Measurements from ENCODE around the gene GIGYF2. TPM values are rescaled to one million over a fixed set of nuclear protein-coding genes. Genes with fewer than 3 reads are reported as not detected.

The GIGYF2 gene
- total and polyA plus RNA-seq, 2 of the 13 experiments (the other 11 are each of a cell fraction or from before 2014, with no cell fraction given): 44.9 to 73.5 TPM

DNA sequence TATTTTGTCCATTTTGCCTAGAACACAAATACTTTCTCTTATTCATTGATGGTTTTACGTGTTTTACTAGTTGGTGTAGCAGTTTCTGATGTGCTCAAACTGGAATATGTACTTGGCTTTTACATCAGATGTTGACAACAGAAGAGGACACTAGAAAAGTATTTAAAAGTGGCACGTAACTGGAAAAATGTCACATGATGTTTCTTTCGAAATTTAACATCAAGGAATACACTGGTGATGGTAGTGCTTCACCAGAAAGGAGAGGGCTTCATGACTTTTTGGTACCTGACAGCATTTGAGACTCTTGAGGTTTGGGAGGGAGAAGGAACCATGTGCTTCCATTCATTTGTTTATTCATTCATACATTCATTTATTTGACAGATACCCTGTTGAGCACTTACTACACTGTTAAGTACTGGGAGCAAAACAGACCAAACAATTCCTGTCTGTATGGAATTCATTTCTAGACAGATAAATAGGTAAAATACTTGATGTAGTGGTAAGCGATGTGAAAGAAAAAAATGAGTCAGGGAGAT, 1.5 kb downstream of the GIGYF2 start:
- peaks cover 2 to 7% of the 10 kb centered on the region in 2 experiments; a peak in 4 of 5 replicates for H3K36me3 ChIP-seq (replicated peaks in 1 of 2; ENCODE audit: control insufficient read depth in 1 of 2, insufficient read depth in 2 of 2, low read length in 2 of 2)
- H3K4me2 ChIP-seq (ENCODE audit: low read depth, low read length): peak overlapping the region; percentile 91
- no peak for FAIRE-seq
- peaks cover 19% of the 10 kb centered on the region for H4K20me1 ChIP-seq (ENCODE audit: insufficient read depth, low read length)
- peaks cover 63% of the 10 kb centered on the region for H3K79me2 ChIP-seq (ENCODE audit: insufficient read depth, low read length)
- TF ChIP-seq CREB1 (IDR thresholded peaks at IDR 0.05) (no peak), CREB1 (CRISPR knock-in tag; IDR thresholded peaks at IDR 0.05) (0 out of 2 replicates have a peak, but pooled peaks have one; percentile 19), HNF4G (IDR thresholded peaks at IDR 0.05; ENCODE audit: borderline replicate concordance, low read depth, low read length) (no peak), HNF4G (CRISPR knock-in tag; IDR thresholded peaks at IDR 0.05; ENCODE audit: borderline replicate concordance, low read depth) (no peak), SAP130 (CRISPR knock-in tag; IDR thresholded peaks at IDR 0.05; ENCODE audit: low read depth) (peak; percentile 29; the same call in 1 of the 2 replicates)
- 32% methylated on average over 4 of the region's 4 CpGs for WGBS (ENCODE audit: low lambda C conversion rate)
- intact Hi-C loops (cut with micrococcal nuclease; ENCODE audit: unreplicated experiment) (no loop called here), in situ Hi-C loops (cut with HindIII; ENCODE audit: extremely low pct_ligation_motif_present, low pct_unique_long_range_greater_than_20kb) (no loop called here)
- peaks cover 54% of the 10 kb centered on the region for H3K4me1 ChIP-seq (ENCODE audit: insufficient read depth, low read length)
- ChIA-PET POLR2A (interaction anchor here (1.3 kb wide), 1 partner anchor 148 kb away, joined by 4 read pairs; the partner anchor contains the start of genes EIF4E2 and TIGD1), CTCF (ENCODE audit: low intra/inter-chr PET ratio, low total read pairs) (no interaction called here)
- peak overlapping the region; percentile 98 for H3K9ac ChIP-seq (ENCODE audit: insufficient read depth, low read depth, low read length)
- no peak overlapping the region for H2AFZ ChIP-seq (ENCODE audit: low read length)
- H3K4me3 ChIP-seq (replicated peaks in 1 of 3; ENCODE audit: insufficient read depth in 1 of 3, low read depth in 2 of 3, low read length in 3 of 3): peak overlapping the region; percentile 92 to 97 (median 97); a peak in 5 of 6 replicates
- no peaks in the 10 kb centered on the region for H3K9me3 ChIP-seq (ENCODE audit: low read length)
- no peak for ATAC-seq
- H3K27ac ChIP-seq (ENCODE audit: extremely low read length, insufficient read depth, low read length): peak overlapping the region; percentile 87
- DNase-seq (ENCODE audit: low spot score): no peak
- TSS peak; percentile 63 for BruUV-seq (replicated peaks)
- no peaks in the 10 kb centered on the region; a peak in 1 of 5 replicates for H3K27me3 ChIP-seq (ENCODE audit: control insufficient read depth in 1 of 2, insufficient read depth in 2 of 2, low read length in 2 of 2)

DNA sequence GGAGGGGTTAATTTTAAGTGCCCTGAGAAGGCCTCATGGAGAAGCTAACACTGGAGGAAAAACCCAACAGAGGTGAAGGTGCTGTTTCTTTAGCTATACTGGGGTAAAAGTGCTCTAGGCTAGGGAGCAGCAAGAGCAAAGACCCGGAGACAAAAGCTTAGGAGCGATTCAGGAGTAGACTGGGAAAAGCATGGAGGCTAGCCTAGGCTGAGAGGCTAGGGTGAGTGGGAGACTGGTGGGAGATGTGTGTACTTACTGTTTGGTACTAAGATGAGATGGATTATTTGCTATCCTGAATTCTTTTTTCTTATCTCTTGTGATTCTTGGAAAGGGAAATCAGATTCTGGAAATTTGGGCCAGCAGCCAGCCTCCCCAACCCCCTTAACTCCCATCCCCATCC, 2.0 kb downstream of the GIGYF2 start:
- intact Hi-C loops (cut with micrococcal nuclease; ENCODE audit: unreplicated experiment): no loop called here
- peaks cover 54% of the 10 kb centered on the region for H3K4me1 ChIP-seq (ENCODE audit: insufficient read depth, low read length)
- 60% methylated on average over 2 of the region's 2 CpGs for WGBS (ENCODE audit: low lambda C conversion rate)
- no peaks in the 10 kb centered on the region; a peak in 1 of 5 replicates for H3K27me3 ChIP-seq (ENCODE audit: control insufficient read depth in 1 of 2, insufficient read depth in 2 of 2, low read length in 2 of 2)
- ChIA-PET CTCF (ENCODE audit: low intra/inter-chr PET ratio, low total read pairs) (no interaction called here), POLR2A (no interaction called here)
- in situ Hi-C loops (cut with HindIII; ENCODE audit: extremely low pct_ligation_motif_present, low pct_unique_long_range_greater_than_20kb): no loop called here
- peak overlapping the region; percentile 92 to 97 (median 97); a peak in 5 of 6 replicates for H3K4me3 ChIP-seq (replicated peaks in 1 of 3; ENCODE audit: insufficient read depth in 1 of 3, low read depth in 2 of 3, low read length in 3 of 3)
- no peaks in the 10 kb centered on the region for H3K9me3 ChIP-seq (ENCODE audit: low read length)
- H4K20me1 ChIP-seq (ENCODE audit: insufficient read depth, low read length): peaks cover 22% of the 10 kb centered on the region
- peak overlapping the region; percentile 98 for H3K9ac ChIP-seq (ENCODE audit: insufficient read depth, low read depth, low read length)
- DNase-seq (ENCODE audit: low spot score): no peak
- no peak overlapping the region for H2AFZ ChIP-seq (ENCODE audit: low read length)
- no peak for TF ChIP-seq XRCC5 (optimal IDR thresholded peaks at IDR 0.05; ENCODE audit: low read length)
- TF ChIP-seq CREB1 (IDR thresholded peaks at IDR 0.05): no peak
- TF ChIP-seq CREB1 (CRISPR knock-in tag; IDR thresholded peaks at IDR 0.05): 0 out of 2 replicates have a peak, but pooled peaks have one; percentile 6
- TF ChIP-seq SP4 (CRISPR knock-in tag; IDR thresholded peaks at IDR 0.05): 0 out of 2 replicates have a peak, but pooled peaks have one; percentile 26
- 0 out of 2 replicates have a peak, but pooled peaks have one; percentile 44 for TF ChIP-seq SMYD3 (CRISPR knock-in tag; IDR thresholded peaks at IDR 0.05)
- TF ChIP-seq, protein P1, sequence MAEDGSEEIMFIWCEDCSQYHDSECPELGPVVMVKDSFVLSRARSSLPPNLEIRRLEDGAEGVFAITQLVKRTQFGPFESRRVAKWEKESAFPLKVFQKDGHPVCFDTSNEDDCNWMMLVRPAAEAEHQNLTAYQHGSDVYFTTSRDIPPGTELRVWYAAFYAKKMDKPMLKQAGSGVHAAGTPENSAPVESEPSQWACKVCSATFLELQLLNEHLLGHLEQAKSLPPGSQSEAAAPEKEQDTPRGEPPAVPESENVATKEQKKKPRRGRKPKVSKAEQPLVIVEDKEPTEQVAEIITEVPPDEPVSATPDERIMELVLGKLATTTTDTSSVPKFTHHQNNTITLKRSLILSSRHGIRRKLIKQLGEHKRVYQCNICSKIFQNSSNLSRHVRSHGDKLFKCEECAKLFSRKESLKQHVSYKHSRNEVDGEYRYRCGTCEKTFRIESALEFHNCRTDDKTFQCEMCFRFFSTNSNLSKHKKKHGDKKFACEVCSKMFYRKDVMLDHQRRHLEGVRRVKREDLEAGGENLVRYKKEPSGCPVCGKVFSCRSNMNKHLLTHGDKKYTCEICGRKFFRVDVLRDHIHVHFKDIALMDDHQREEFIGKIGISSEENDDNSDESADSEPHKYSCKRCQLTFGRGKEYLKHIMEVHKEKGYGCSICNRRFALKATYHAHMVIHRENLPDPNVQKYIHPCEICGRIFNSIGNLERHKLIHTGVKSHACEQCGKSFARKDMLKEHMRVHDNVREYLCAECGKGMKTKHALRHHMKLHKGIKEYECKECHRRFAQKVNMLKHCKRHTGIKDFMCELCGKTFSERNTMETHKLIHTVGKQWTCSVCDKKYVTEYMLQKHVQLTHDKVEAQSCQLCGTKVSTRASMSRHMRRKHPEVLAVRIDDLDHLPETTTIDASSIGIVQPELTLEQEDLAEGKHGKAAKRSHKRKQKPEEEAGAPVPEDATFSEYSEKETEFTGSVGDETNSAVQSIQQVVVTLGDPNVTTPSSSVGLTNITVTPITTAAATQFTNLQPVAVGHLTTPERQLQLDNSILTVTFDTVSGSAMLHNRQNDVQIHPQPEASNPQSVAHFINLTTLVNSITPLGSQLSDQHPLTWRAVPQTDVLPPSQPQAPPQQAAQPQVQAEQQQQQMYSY (CRISPR knock-in tag; IDR thresholded peaks at IDR 0.05): peak; percentile 96
- TF ChIP-seq ZNF20 (CRISPR knock-in tag; IDR thresholded peaks at IDR 0.05): no peak
- 0 out of 2 replicates have a peak, but pooled peaks have one; percentile 13 for TF ChIP-seq PPARG (CRISPR knock-in tag; conservative IDR thresholded peaks at IDR 0.05)
- peak; percentile 15 for TF ChIP-seq RBM22 (optimal IDR thresholded peaks at IDR 0.05; ENCODE audit: low read length)
- no peak for TF ChIP-seq ZNF414 (CRISPR knock-in tag; IDR thresholded peaks at IDR 0.05)
- no peak for ATAC-seq
- H3K79me2 ChIP-seq (ENCODE audit: insufficient read depth, low read length): peaks cover 67% of the 10 kb centered on the region
- FAIRE-seq: no peak
- peak overlapping the region; percentile 91 for H3K4me2 ChIP-seq (ENCODE audit: low read depth, low read length)
- no TSS peak for BruUV-seq (replicated peaks)
- H3K27ac ChIP-seq (ENCODE audit: extremely low read length, insufficient read depth, low read length): peak overlapping the region; percentile 87
- peaks cover 2 to 12% of the 10 kb centered on the region in 2 experiments for H3K36me3 ChIP-seq (replicated peaks in 1 of 2; ENCODE audit: control insufficient read depth in 1 of 2, insufficient read depth in 2 of 2, low read length in 2 of 2)
